GM21360 (cell line): ENCODE measurements around the gene KRT14.

Experiments
- ATAC-seq: cut with Tn5 transposase; IDR thresholded peaks from one replicate; pipeline ENCODE4 v1.9.1; 2021; ENCODE audit warnings: mild to moderate bottlenecking, moderate library complexity; ENCODE audit not compliant: unreplicated experiment

The KRT14 gene

GRCh38 chr17:41533613-41534012, 53.1 kb downstream of the KRT14 start:
- ATAC-seq: no peak

DNA sequence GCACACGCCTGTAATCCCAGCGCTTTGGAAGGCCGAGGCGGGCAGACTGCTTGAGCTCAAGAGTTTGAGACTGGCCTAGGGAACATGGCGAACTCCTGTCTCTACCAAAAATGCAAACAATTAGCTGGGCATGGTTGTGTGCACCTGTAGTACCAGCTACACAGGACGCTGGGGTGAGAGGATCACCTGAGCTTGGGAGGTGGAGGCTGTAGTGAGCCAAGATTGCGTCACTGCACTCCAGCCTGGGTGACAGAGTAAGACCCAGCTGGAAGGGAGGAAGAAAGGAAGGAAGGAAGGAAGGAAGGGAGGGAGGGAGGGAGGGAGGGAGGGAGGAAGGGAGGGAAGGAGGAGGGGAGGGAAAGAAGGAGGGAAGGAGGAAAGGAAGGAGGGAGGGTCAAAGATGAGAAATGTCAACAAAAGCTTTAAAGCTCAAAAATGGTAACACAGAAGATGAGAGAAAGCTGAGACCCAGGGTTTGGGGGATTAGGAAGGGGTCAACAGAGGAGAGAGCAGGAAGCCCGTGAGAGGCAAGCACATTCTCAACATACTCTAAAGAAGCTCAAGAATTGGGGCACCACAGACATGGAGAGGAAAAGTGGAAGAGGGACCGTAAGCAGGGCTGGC, 53.6 kb downstream of the KRT14 start:
- ATAC-seq: no peak
